Adrenal gland (tissue), 5 donors: ENCODE measurements around the gene KATNA1.

Source experiments
- CTCF ChIP-seq, 6 experiments: fragments of 450-650 bp in 4 of 6; fragments of 200-600 bp in 2 of 6; sonication (generic) in 1 of 6; IDR thresholded peaks; 1 replicate in 5 of 6; 2 replicates in 1 of 6; pipeline versions ENCODE4 v1.5.1 to v1.8.0; 2016 to 2021; ENCODE audit warnings: antibody characterized with exemption in 6 of 6, mild to moderate bottlenecking in 2 of 6, moderate library complexity in 1 of 6
- POLR2A ChIP-seq, 2 donors: fragments of 450-650 bp; IDR thresholded peaks; one replicate each; pipeline ENCODE4 v1.6.1; 2017; ENCODE audit warnings: antibody characterized with exemption in 2 of 2, mild to moderate bottlenecking in 2 of 2, moderate library complexity in 1 of 2
- donor health status: DM: no; HTN: no; CAD: no.

GRCh38 chr6:149581349-149581748 lies 67.2 kb downstream of the KATNA1 start:
- TF ChIP-seq POLR2A (IDR thresholded peaks at IDR 0.05) (no peak), CTCF (IDR thresholded peaks at IDR 0.05) (no peak)
